Activated T-cell treated with anti-CD3 and anti-CD28 coated beads, Interleukin-2, amount 50 U/mL, for 48 hours (primary cell): ENCODE data around the gene SORCS2.

Experiments
- DNase-seq, 2 experiments: peaks; one replicate each; pipeline ENCODE4 v3.0.0-alpha.2; 2020

SORCS2 gene

DNA sequence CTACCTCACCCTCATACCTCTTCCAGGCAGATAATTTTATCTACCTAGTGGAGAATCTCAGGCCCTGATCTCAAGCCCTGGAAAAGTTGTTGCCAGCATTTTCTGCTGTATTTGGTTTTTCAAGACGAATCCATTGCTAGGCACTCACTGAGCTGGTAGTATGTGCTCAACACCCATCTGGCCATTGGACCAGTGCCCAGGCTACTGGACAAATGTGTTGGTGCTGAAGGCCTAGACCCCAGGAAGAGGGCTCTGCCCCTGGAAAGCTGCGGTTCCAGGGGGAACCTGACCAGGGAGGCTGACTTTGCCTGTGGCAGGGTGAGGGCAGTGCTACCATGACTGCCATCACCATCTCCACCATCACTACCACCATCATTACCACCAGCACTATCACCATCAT lies 170.0 kb downstream of the SORCS2 start:
- DNase-seq = no peak

DNA sequence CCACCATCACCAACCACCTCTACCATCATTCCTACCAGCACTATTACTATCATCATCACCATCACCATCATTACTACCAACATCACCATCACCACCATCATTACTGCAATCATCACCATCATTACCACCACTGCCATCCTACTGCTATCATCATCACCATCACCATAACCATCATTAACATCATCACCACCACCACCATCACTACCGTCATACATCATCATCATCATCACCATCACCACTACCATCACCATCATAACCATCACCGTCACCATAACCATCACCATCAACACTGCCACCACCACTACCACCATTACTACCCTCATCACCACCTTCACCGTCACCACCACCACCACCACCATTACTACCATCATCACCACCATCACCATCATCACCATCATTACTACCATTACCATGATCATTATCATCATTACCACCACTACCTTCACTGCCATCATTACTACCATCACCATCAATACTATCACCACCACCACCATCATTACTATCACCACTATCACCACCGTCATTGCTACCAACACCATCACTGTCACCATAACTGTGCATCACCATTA lies 170.6 kb downstream of the SORCS2 start:
- DNase-seq = no peak

DNA sequence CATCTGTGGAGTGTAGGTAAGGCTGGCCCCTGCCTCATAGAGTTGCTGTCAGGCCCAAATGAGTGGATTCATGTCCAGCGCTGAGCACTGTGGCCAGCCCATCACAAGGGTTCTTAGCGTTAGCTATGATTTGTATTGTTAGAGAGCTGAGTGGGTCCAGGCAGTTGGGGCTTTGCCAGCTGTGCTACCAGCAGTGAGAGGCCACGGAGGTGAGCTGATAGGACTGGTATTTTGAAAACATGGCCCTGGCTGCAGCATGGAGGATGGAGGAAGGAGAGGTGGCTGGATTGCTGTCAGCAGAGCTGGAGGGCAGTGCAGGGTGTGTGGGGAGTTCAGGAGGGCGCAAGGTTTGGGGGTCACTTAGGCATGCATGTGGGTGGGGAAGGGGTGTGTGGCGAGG lies 172.6 kb downstream of the SORCS2 start:
- DNase-seq = no peak

DNA sequence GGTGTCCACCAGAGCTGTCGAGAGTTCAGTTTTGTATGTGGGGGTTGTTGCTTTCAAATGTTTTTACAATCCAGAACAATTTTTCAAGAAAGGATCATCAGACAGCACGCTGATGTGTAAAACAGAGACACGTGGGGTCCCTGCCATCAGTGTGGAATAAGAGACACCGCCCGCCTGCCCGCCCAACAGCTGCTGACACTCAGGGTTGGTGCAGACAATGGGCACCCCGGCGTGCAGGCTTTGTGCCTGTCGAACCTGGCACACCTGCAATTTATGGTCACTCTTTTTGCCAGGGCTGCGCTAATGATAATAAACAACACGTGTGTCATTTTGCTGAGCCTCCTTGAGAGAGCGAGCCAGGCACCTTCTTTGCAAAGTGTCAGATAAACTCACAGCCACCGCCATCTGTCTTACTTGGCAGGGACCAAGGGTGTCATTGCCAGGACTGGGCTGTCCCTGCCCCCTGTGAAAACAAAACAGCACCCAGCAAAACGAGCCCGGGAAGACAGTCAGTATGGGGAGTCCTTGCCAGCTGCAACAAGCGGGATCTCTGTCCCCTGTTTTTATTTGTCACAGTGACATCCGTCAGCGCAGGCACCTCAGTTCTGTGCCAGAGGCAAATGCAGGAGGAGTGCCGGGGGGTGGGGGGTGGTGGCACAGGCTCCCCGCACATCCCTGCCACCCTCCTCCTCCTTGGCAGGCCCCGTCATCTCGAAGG lies 173.3 kb downstream of the SORCS2 start:
- no peak for DNase-seq

DNA sequence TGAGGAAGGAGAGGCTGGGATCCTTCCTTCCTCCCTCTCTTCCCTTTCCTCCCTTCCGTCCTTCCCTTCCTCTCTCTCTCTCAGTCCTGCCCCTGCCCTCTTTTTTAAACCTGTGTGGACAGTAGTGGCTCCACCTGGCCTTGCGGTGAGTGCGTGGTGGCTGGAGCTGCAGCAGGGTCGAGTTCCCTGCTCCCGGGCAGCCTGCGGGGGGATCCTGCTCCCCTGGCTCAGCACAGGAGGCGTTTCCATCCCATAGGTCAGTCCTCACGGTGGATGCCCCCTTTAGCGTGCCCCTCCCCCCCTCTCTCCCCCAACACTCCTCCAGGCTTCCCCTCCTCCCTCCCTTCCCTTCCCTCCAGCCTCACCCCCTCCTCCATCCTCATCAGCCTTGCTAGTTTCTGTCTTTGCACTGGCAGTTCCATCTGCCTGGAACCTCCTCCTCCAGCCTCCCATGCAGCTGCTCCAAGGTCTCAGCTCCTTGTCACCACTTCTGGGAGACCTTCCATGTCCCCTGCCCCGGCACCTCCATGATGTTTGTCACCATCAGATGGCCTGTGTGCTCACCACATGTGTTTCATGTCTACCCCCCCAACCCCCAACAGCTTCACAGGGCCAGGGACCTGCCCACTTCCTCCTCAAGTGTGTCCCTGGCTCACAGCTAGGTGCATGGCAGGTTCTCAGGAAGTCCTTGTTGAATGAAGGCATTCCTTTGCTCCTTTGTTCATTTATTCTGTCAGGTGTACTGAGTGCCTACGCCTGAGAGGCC lies 174.0 kb downstream of the SORCS2 start:
- DNase-seq = no peak

DNA sequence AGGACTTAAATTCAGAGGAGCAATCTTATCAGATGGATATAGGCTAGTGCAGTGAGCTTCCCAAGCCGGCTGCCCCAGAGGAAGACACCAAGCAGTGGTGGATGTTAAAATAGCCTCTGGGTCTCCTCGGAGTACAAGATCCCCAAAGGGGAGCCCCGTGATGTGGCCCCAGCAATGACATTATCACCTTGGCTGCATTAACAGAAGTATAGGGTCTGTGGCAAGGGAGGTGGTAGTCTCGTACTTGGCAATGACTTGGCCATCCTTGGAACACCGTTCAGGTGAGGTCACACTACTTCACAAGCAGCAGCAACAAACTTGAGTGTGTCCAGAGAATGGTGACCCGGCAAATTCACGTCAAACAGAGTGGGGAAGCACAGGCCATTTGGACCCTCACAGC lies 174.6 kb downstream of the SORCS2 start:
- no peak for DNase-seq

DNA sequence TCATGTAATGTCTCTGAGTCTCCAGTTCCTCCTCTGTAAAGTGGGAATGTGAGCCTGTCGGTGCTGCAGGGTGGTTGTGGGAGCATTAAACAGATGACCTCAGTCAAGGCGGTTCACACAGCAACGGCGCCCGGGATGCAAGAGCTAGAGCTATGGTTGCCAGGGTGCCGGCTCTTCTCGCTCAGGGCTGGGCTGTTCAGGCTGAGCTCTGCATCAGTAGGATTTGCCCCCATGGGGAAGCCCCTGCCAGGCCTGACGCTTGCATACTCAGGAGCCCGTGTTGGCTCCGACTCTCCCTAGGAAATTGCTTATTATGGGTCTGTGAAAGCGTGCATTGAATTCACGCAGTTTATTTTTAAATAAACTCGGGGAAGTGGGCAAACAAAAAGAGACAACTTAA lies 175.1 kb downstream of the SORCS2 start:
- no peak for DNase-seq

DNA sequence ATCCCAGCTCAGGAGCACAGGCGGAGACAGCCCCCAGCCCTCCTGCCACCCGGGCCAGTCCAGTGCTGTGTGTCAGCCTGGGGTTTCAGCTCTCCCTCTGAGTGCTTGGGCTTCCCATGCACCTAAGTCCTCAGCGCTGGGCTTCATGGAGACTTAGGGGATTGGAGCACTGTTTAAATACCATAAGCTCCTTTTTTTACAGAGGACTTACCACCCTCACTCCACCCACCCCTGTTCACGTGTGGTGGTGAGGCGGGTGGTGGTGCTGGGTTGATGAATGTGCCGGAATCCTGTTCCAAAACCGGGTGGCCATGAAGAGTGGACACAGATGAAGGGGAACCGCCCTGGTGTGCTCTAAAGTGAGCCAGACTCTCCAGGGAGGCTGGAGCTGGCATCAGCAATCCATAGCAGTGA lies 175.5 kb downstream of the SORCS2 start:
- DNase-seq = no peak

DNA sequence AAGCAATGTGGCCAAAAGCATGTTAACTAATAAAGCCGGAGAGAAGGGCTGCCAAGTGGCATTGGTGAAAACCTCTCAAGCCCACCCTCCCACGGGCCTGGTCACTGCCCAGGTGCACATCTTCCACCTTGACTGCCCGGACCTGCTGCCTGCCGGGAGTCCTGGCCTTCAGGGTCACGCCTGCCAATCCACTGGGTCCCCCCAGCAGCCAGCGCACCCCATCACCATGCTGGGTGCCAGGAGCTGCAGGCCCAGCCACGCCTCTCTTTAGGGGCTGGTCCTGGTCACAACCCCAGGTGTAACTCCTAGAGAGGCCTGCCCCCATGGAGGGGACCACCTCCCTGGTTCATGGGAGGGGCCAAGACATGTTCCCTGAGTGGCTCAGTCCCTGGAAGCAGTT lies 176.0 kb downstream of the SORCS2 start:
- no peak for DNase-seq

DNA sequence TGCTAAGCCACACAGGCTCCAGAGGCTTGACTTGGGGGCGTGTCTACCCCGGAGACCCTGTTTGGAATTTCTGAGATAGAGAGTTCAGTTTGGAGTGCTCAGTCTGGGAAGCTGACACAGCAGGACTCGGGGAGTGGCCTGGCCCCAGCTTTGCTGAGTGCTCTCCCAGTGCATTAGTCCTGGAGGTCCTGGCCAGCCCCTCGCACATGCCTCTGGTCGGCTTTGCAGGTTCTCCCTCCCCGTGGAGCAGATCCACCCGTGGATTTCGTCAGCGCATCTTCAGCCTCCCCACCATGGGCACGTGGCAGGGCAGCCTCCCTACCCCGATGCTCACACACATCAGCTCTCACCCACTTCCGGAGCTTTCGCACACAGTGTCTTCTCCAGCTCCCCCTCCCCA lies 177.2 kb downstream of the SORCS2 start:
- DNase-seq = no peak

DNA sequence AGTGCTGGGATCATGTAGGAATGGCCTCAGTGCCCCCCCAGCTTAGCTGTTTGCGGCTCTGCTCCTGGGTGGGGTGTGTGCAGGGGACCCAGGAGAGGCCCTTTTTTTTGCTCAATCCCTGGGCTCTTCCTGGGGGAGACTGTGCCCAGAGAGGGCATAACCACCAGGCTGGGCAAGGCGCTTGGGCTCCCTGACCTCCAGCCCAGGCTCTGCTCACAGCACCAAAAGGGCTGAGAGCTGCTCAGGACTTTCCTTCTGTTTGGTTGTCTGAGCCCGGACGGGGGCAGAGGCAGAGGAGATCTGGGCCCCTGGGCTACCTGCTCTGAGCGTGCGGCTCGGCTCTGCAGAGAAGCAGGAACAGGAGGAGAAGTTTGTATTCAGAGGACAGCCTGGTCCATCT lies 177.7 kb downstream of the SORCS2 start:
- DNase-seq = no peak

DNA sequence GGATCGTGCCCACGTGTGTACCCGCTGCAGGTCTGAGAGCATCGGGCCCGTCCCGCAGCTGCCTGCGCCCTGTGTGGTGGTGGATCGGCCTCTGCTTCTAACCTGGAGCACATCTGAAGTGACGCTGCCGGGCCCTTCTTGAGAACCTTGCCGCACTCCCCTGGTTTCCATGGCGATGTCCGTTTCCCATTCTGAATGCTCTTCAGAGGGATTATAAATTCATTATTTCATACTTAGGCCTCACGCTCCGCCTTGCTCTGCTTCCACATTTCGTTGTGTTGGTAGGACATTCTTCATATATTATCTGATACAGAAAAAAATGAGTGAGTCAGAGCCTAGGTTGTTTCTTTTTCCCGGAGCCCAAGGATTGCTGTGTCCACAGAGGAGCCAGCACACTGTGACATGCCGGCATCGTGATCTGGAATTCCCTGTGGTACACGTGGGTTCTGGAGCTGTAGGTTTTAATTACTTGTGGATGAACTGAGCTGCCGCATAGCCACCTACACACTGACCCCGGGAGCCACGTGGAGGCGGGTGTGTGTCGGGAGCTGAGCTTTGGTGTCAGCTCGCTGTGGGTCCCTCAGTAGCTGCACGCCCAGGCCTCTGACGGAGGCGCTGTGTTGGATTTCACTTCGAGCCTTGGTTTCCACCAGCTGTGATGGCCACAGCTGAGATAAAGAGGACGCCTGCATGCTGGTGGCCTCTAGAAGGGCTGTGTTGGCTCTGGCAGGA lies 179.0 kb downstream of the SORCS2 start:
- no peak for DNase-seq

DNA sequence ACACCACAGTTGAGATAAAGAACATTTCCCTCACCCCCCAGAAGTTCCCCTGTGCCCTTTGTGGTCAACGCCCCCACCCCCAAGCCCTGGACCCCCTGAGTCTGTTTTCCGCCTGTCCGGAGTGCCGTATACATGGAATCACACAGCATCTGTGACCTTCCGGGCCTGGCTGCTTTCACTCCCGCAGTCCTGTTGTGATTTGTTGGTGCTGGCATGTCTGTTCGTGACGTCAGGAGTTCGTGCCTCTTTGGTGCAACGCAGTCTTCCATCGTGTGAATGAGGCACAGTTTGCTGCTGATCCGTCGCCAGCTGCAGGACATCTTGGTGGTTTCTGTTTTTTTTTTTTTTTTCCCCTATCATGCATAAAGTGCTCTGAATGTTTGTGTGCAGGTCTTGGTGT lies 180.3 kb downstream of the SORCS2 start:
- no peak for DNase-seq

DNA sequence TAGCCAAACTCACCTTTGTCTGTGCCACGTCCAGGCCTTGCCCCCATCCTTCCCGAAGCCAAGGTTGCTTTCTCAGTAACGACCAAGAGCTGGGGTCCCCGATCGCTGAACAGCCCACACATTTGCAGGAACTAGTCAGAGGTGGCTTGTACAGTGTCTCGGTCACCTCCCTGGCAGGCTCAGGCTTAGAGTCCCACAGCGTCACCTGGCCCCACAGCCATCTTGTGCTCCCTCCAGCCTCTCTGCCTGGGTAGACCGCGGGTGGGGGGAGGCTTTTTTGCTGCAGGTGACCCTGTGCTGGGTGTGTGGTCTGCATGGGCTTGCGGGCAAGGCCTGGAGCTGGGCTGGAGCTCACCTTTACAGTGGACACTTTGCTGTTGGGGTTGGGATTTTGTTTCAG lies 182.2 kb downstream of the SORCS2 start:
- no peak for DNase-seq

DNA sequence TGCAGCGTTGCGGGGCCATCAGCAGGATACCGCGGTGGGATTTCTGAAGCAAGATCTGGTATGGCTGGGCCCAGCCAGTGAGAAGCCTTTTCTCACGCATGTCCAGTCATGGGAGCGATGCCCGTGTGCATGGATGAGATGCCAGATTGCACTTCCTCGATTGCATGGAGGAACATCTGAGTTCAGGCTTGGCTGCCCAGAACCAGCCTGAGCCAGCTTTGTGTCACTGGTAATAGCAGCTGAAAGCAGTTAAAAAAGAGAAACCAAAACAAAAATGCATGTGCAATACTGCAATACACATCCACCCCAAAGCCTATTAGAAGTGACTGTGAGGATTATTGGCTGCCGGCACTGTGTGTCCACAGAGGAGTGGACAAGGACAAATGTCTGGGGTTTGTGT lies 183.1 kb downstream of the SORCS2 start:
- DNase-seq = no peak

DNA sequence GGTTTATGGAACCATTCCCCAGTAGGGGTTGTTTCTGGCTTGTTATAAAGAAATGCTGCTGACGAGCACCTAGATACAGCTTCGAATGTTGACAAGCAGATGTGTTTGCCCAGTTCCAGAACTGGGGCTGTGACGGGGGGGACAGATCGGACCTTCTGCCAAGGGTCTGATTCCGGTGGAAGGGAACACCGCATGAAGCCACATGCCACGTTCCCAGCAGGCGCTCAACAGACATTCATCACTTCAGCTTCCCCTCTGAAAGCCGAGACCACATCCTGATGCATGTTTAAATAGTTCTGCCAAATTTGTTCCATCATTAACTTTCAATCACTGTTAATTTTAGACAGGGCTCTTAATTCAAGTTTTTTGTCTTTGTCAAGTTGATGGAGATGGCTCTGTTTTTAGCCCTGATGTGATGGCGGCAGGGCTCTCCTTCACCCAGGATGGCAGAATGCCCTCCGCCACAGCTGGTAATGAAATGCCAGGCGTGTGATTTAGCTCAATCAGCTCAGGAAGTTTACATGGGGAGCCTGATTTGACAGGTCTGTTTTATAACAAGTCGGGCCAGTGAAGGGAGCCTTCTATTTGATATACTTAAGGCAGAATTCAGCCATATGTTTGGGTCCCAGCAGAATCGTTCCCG lies 185.0 kb downstream of the SORCS2 start:
- DNase-seq = no peak

DNA sequence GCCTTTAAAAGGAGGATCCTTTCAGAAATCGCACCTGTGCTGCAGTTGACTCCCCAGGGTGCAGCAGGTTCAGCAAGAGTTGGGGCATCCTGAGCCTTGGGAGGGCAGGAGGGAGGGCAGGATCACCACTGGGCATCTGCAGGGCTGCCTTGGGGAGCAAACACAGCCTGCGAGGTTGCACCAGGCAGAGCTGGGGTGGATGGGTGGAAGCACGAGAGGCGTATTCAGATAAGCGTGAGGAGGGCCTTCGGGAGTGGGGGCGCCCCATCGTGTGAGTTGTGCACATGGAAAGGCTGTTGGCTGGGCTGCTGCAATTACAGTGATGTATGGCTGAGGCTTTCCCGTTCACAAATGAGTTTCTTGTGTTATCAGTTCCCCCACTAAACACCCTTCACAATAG lies 186.8 kb downstream of the SORCS2 start:
- no peak for DNase-seq

DNA sequence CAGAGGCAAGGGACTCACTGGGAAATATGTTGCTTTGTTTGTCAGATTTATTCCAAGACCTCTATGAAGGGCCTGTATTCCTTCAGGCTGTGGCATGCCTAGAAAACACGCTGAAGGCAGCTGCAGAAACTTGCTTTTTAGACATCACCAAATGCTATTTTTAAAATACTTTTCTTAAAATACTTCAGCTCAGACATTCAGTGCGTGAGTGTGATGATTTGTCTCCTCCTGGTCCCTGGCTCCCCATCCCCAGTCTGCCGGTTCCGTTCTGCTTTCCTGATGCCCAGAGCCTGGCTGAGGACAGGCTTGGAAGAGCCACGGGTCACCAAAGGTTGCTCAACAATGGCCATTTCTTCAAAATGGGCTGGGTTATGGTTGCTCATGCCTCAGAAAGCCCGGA lies 187.4 kb downstream of the SORCS2 start:
- no peak for DNase-seq

DNA sequence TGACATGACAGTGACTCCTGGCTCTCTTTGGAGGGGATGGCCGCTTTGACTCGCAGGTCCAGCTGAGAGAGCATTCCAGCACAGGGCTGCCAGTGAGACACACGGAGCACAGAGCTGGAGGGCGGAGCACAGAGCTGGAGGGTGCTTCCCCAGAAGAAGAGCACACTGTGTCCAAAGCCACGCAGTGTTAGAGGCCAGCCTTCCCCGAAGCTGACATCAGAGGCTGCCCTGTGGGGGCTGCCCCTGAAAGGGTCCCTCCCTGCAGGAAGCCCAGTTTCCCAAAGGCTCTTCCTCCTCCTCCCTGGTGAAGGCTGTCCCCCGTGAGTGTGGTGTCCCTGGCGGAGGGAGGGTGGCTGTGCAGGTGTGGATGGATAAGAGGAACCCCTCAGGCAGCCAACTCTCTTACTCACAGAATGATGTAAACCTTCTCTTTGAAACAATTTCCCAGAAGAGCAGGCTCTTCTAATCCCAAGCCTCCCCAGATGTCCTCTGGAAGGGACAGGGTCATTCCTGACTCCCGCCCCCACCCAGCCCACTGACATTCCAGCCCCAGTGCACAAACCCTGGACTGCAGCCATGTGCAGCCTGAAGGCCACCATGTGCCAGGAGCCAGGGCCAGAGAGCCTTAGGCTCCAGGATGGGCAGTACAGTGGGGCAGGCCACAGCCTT lies 189.0 kb downstream of the SORCS2 start:
- no peak for DNase-seq

DNA sequence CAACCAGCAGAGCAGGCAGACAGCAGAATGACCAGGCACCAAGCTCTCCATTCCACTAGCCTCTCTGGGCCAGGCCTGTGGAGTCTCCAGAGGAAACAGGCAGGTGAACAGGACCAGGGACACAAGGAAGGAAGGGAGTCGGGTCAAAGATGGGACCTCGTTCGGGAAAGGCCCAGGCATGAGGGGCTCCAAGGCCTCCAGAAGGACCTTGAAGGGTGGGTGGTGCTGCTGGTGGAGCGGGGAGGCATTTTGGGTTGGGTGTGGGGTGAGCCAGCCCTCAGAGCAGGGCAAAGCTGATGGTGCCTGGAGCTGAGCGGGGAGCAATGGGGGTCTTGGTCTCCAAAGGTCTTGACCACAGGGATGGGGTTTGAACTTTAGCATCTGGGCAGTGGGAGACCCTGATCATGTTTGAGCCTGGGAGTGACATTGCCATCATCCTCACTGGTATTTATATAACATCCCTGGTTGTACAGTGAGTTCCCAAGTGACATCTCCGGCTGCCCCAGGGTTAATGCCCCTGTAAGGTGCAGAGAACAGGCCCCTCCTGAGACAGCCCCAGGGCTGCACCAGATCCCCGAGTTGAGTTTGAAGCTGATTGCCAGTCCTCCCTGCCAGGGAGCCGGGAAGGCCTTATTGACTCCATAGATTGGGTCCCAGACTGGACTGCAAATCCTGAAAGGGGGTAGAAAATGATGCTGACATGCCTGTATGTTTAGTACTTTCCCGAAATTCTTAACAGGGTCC lies 189.7 kb downstream of the SORCS2 start:
- no peak for DNase-seq

DNA sequence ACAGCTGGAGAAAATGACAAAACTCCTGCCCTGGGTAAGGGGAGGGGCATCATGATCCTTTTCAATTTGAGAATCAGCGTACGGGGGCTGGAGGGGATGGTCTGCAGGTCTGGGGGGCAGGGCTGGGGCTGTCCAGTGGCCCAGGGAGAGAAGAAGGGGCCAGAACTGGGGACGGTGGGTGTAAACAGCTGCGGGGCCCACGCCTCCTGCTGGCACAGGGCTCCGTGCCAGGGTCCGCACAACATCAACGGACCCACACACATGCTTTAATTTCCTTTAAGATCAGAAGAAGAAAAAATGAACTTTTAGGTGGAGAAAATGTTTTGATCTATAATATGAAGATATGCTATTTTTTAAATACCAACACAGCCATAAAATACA lies 190.3 kb downstream of the SORCS2 start:
- no peak for DNase-seq

DNA sequence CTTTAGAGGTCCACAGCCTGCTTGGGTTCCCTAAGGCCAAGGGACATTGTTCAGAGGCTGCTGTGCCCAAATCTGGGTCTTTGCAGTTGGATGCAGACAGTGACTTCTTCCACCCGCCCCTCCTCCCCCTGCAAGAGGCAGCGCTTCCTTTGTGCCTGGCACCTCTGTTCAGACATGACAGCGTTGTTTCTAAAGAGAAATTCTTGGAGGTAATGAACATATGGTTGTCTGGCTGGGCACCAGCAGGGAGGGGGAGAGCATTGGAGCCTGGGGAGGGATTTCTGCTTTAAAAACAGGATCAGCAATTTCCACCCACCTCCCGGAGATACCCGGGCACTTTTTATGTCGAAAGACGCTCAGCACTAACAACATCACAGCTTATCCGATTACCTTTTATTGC lies 190.9 kb downstream of the SORCS2 start:
- no peak for DNase-seq
